Measurements from ENCODE around the gene PARD3B. TPM values are rescaled to one million over a fixed set of nuclear protein-coding genes. Genes with fewer than 3 reads are reported as not detected.

PARD3B gene
- total and polyA plus RNA-seq, 2 experiments from 2014 or later = 3.5 to 4.4 TPM

GRCh38 chr2:205614965-205615364 lies 1069.7 kb downstream of the PARD3B start:
- Mint-ChIP-seq H3K27me3 (ENCODE audit: insufficient read depth, low read depth, poor library complexity) (peaks cover 4% of the 10 kb centered on the region), H3K9me3 (peaks cover 4% of the 10 kb centered on the region; the same call in 1 of the 3 replicates), H3K27ac (no peak overlapping the region), H3K36me3 (ENCODE audit: low read depth) (no peaks in the 10 kb centered on the region), H3K4me3 (no peak overlapping the region), H3K4me1 (peaks cover 15% of the 10 kb centered on the region; the same call in 2 of the 3 replicates)
- Histone ChIP-seq H3K79me2 (replicated peaks; ENCODE audit: insufficient read depth) (no peaks in the 10 kb centered on the region), H3F3A (replicated peaks; ENCODE audit: low read depth) (no peaks in the 10 kb centered on the region), H3K4me1 (ENCODE audit: insufficient read depth) (peaks cover 12% of the 10 kb centered on the region; the same call in 1 of the 2 replicates), H3K36me3 (ENCODE audit: insufficient read depth) (no peaks in the 10 kb centered on the region), H3K27ac (ENCODE audit: low read depth) (no peak overlapping the region), H3K9me2 (ENCODE audit: insufficient read depth) (no peaks in the 10 kb centered on the region), H2AFZ (no peak overlapping the region), H3K4me2 (no peak overlapping the region), H3K27me3 (ENCODE audit: insufficient read depth) (no peaks in the 10 kb centered on the region), H4K20me1 (replicated peaks; ENCODE audit: insufficient read depth) (no peaks in the 10 kb centered on the region), H3K4me3 (no peak overlapping the region)
- ATAC-seq = no peak
- DNase-seq (ENCODE audit: low spot score) = no peak
- TF ChIP-seq EZH2phosphoT487 (IDR thresholded peaks at IDR 0.05; ENCODE audit: unreplicated experiment) = no peak
- no peak for TF ChIP-seq ZNF331 (CRISPR knock-in tag; IDR thresholded peaks at IDR 0.05; ENCODE audit: low read depth)
- no peak for TF ChIP-seq ETS1 (IDR thresholded peaks at IDR 0.05)
- no peak for TF ChIP-seq NANOG (IDR thresholded peaks at IDR 0.05; ENCODE audit: borderline replicate concordance)
- TF ChIP-seq EZH2 (IDR thresholded peaks at IDR 0.05; ENCODE audit: low read depth, unreplicated experiment) = no peak
- TF ChIP-seq STAT1 (IDR thresholded peaks at IDR 0.05; ENCODE audit: unreplicated experiment) = no peak
- no peak for TF ChIP-seq ZNF462 (CRISPR knock-in tag; IDR thresholded peaks at IDR 0.05)
- TF ChIP-seq REST (IDR thresholded peaks at IDR 0.05; ENCODE audit: unreplicated experiment) = no peak
